ENCODE results near the gene PRR14.
A peak's percentile ranks its signal among the peaks of the same experiment; 100 is the strongest.
"Not testable (repeated sequence)": the region's sequence is repeated elsewhere in the genome, so short reads cannot be mapped to it uniquely, and the experiment has no call there.

PRR14 gene

DNA sequence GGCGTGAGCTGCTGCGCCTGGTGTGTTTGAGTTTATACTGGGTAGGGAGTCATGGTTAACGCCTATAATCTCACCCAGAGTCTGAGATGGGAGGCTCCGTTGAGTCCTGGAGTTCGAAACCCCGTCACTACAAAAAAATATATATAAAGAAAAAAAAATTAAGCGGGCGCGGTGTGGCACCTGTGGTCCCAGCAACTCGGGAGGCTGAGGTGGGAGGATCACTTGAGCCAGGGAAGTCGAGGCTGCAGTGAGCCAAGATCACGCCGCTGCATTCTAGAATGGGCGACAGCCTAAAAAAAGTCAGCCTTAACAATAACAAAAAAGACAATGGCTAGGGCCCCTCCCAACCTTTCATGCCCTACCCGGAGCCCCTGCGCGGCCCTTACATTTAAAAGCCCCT is 17.2 kb upstream of the PRR14 start:
- no peak for DNase-seq

DNA sequence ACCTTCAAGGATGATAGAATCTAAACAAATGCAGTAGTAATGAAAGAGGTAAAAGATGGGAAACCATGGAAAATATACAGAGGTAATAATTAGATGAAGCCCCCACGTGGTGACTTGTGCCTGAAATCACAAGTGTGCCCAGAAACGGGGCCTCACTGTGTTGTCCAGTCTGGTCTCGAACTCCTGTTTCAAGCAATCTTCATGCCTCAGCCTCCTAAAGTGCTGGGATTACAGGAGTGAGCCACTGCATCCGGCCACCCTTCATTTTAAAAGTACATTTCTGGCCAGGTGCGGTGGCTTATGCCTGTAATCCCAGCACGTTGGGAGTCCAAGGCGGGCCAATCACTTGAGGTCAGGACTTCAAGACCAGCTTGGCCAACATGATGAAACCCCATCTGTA is 14.2 kb upstream of the PRR14 start:
- DNase-seq = no peak

DNA sequence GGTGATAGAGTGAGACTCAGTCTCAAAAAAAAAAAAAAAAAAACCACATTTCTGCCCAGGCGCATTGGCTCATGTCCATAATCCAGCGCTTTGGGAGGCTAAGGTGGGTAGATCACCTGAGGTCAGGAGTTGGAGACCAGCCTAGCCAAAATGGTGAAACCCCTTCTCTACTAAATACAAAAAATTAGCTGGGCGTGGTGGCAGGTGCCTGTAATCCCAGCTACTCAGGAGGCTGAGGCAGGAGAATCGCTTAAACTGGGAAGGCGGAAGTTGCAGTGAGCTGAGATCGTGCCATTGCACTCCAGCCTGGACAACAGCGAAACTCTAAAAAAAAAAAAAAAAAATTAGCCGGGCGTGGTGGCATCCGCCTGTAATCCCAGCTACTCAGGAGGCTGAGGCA is 13.6 kb upstream of the PRR14 start:
- not testable (repeated sequence) for DNase-seq

DNA sequence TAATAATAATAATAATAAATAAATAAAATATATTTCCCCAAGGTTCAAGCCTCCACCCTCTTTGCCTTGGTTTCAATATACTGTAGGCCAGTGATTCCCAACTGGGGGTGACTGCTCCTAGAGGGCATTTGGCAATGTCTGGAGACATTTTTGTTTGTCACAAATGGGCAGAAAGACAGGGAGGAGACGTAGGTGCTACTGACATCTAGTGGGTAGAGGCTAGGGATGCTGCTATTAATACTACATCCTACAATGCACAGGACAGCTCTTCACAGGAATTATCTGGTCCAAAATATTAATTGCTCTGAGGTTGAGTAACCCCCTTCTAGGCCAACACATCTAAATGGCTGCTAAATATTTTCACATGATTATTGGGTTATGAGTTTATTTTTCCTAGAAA is 12.8 kb upstream of the PRR14 start:
- no peak for DNase-seq

DNA sequence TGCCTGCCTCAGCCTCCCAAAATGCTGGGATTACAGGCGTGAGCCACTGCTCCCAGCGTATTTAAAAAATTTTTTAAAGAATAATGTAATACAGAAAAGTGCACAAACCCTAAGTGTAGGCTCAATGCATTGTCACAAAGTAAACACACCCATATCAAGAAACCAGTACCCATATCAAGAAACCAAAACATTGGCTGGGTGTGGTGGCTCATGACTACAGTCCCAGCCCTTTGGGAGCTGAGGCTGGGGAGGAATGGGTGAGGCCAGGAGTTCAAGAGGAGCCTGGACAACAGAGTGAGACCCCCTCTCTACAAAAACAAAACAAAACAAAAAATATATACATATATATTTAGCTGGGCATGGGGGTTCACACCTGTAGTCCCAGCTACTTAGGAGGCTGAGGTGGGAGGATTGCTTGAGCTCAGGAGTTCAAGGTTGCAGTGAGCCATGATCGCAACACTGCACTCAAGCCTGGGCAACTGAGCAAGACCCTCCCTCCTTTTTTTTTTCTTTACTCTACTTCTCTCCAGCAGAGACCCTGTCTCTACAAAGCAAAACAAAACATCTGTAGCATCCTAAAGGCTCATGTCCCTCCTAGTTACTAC is 9.3 kb upstream of the PRR14 start:
- no peak for DNase-seq

DNA sequence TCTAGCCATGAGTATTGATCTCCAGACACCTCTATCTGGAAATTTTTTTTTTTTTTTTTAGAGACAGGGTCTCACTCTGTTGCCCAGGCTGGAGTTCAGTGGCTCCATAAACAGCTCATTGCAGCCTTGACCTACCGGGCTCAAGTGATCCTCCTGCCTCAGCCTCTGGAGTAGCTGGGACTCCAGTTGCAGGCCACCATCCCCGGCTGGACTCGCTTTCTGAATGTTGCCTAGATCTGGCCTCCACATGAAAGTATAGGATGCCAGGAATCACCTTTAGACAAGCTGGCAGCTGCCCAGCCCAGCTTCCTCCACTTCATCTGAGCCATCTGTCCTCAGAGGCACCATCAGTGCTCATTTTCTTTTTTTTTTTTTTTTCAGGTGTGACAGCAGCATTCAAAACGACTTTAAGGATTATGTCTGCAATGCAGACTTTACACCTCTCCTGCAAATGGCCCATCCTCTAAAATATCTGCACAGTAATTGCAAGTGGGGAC is 6.4 kb upstream of the PRR14 start:
- DNase-seq = no peak

DNA sequence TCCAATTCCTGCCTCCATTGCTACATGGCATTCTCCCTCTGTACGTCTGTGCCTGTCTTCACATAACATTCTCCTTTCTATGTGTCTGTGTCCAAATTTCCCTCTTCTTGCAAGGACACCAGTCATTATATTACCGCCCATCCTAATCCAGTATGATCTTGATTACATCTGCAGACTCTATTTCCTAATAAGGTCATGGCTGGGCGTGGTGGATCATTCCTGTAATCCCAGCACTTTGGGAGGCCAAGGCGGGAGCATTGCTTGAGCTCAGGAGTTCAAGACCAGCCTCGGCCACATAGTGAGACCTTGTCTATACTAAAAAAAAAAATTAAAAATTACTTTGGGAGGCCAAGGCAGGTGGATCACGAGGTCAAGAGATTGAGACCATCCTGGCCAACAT is 5.0 kb upstream of the PRR14 start:
- no peak for DNase-seq

DNA sequence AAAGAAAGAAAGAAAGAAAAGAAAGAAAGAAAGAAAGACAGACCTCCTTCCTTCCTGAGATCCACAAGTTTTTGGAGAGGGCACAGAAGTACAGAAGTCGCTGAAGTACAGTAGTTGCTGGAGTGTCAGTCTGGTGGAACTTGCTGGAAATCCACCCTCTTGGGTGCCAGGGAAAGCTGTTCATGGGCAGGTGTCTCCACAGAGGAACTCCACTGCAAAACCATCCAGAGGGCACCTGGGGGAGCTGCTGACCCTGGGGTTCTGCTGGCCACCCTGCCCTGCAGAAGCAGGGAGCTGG is 3.5 kb upstream of the PRR14 start:
- DNase-seq = no peak

DNA sequence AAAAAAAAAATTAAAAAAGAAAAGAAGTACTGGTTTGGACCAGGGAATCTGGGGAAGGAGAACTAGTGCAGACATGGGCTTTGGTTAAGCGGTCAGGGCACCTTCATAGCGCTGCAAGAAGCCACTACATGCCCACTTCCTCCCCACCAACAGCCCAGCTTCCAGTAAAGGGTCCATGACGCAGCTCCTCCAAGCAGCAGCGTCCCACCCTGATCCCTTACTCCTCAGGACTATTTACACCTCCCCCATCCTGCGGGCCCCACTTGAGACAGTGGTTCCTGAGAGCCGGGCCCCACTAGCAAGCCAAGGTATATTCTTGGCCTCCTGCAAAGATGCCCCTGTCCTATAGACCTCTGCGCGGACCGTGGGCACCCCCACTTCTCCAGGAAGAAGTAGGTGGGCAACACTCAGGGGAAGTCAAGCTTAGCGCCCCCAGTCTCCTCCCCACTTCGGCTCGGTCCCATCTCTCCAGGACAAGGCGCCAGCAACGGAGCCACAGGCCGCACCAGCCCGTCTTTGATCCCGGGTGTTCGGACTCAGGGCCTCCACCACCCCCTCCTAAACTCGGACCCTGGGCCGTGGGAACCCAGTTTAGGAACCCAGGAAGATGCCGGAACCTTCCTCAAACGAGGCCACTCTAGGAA is 913 bp upstream of the PRR14 start:
- no peak for DNase-seq

DNA sequence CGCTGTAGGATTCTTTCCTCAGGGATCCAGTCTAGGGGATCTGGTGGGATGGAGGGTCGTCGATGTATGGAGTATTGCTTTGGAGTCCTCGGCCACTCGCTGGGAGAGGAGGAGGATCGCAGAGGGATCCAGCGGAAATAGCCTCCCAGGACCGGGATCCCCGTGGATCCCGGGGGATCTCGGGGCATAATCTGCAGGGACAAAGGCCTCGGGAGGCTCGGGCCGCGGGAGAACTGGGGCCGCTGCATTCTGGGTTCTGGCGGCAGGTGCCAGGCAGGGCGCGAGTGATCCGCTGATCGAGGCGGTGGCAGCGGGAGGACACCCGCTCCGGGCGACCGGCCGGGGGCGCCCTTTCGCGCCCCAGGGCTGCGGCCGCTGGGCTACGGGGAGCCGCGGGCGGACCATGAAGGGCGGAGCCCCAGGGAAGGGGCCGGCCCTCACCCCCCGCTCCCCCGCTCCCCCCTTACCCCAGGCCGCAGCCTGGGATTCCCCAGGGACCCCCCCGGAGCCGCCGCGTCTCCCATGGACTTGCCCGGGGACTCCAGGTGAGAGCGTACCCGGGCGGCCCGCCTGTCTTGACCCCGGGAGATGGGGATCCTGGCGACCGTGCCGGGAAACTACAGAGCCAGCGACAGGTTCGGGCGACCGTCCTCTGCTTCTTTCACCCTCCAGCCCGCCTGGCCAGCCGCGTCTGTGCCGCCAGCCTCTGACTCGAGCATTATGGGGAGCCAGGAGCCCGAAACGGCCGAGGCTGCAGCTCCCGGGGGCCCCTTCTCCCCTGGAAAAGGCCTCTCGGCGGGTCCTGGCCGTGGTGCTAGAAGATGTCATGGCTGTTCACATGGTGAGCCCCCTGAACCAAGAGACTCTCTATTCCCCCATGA is 604 bp downstream of the PRR14 start:
- DNase-seq = no peak

DNA sequence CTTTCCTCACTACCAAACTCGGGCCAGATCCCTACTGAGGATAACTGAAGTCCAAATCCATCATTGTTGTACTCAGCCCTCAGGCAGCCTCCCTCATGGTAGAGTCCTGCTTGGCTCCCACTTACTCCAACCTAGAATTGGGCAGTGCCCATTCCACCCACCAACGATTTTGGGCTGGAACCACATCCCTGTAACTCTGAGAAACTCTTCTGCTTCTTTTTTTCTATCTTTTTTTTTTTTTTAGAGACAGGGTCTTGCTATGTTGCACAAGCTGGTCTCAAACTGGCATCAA is 1.2 kb downstream of the PRR14 start:
- no peak for DNase-seq

DNA sequence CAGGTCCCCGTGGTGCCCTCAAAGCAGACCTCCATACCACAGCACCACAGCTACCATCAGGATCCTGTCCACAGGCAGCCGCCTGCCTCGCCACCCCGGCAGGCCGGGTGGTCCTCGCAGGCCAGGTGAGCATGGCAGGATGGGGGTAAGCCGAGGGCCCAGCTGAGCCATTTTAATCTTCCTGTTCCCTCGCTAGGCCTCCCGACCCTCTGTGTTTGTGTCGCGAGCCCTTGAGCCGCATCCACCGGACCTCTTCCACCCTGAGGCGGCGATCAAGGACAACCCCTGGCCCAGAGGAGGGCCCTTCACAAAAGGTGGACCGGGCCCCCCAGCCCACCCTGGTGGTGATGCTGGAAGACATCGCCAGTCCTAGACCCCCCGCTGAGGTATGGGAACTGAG is 2.0 kb downstream of the PRR14 start:
- no peak for DNase-seq

DNA sequence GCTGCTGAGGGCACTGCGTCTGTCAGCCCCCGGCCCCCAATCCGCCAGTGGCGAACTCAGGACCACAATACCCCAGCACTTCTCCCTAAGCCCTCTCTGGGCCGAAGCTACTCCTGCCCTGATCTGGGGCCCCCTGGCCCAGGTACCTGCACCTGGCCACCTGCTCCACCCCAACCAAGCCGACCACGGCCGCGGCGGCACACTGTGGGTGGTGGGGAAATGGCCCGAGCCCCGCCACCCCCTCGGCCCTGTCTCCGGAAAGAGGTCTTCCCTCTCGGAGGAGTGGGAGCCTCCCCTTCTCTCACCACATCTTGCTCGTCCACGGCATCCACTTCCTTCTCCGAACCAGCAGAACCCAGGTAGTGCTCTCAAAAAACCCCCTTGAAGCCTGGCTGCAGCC is 4.1 kb downstream of the PRR14 start:
- DNase-seq = no peak

DNA sequence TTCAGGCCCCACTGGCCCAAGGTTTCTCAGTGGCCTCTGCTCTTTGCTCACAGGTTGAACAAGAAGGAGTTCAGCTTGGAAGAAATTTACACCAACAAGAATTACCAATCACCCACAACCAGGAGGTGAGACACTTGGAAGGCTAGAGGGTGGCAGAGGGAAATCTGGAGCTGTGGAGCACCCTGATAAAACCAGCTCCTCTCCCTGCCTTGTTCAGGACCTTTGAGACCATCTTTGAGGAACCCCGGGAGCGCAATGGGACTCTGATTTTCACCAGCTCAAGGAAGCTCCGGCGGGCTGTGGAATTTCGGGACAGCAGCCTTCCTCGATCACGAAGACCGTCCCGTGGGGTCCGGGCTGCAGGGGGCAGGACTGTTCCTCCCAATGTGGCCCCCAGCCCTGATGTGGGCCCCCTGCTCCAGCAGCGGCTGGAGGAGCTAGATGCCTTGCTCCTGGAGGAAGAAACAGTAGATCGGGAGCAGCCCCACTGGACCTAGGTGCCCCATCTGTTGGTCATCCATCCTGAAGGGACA is 5.1 kb downstream of the PRR14 start:
- DNase-seq = no peak

DNA sequence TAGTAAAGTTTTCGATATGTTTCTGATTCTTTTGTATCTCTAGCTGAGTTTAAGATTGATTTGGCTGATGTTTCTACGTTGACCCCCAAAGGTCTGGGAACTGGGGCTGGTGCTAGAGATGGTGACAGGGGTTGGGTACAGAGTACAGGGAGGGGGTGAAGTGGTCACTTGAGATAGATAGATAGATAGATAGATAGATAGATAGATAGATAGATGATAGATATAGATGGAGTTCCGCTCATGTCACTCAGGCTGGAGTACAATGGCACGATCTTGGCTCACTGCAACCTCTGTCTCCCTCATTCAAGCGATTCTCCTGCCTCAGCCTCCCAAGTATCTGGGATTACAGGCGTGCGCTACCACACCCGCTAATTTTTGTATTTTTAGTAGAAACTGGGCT is 5.6 kb downstream of the PRR14 start:
- no peak for DNase-seq

DNA sequence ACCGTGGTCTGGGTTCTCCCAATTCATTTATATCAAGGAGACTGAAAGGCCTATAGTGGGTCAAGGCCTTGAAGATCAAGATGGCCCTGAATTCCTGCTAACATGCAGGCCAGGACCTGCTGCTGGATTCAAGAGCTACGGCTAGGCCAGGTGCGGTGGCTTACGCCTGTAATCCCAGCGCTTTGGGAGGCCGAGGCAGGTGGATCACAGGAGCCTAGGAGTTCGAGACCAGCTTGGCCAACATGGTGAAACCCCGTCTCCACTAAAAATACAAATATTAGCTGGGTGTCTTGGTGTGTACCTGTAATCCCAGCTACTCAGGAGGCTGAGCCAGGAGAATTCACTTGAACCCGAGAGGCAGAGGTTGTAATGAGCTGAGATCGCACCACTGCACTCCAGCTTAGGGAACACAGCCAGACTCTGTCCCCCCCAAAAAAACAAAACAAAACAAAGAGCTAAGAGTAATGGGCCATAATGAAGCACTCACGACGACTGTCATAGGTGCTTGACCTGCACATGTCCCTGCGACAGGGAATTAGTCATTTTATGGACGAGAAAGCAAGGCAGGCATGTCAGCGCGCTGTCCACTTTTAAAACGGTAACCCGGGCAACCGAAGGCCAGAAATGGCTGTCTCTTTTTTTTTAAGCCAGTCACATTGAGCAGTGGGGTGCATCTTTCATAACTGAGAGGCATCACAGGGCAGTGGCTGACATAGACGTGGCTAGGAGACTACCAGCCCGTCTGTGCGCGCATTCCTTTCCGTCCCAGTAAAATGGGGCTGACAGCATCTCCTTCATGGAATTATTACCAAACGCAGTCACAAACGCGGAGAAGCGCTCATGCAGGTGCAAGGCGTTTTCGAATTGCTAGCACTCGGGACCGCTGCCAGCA is 6.5 kb downstream of the PRR14 start:
- peak; percentile 82 for DNase-seq

DNA sequence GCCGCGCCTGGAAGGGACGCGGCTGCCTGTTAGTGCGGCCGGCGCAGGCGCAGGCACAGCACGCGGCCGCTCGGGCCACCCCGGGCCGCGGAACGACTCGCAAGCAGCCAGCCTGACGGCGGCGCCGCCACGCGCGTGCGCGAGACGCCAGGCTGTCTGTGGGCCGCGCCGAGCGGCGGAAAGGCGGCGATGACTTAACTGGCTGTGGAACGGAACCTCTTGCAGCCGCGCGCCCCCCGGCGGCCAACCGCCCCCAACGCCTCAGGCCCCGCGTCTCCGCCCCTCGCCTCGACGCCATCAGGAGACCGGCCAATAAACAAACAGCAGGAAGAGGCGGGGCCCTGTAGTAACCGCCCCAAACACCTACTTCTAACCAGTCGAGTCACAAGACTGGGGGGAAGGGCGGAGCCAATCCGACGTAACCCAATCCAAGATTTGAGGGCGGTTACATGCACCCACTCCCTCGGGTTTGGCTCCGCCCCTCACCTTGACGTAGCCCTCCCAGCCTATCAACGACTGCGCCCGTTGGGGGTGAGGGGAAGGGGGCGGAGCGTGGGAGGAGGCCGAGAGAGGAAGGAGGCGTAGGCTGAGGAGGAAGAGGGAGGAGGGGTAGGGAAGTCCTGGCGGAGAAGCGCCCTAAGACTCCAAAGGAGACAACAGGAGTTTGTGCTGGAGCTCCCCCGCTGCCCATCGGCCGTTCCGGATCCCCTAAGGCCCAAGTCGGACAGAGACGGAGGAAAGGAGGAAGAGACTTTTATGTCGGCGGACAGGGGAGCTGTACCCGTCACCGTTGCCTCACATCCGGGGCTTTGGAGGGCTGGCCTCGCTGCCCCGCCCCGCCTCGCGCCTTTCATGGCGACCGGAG is 7.3 kb downstream of the PRR14 start, which contains the start of gene FBRS:
FBRS (plus strand) TSS at position 566 of the 865 bp plus-strand sequence. CDS start 1,088 bp downstream, outside the sequence.
- DNase-seq = peak; percentile 98

DNA sequence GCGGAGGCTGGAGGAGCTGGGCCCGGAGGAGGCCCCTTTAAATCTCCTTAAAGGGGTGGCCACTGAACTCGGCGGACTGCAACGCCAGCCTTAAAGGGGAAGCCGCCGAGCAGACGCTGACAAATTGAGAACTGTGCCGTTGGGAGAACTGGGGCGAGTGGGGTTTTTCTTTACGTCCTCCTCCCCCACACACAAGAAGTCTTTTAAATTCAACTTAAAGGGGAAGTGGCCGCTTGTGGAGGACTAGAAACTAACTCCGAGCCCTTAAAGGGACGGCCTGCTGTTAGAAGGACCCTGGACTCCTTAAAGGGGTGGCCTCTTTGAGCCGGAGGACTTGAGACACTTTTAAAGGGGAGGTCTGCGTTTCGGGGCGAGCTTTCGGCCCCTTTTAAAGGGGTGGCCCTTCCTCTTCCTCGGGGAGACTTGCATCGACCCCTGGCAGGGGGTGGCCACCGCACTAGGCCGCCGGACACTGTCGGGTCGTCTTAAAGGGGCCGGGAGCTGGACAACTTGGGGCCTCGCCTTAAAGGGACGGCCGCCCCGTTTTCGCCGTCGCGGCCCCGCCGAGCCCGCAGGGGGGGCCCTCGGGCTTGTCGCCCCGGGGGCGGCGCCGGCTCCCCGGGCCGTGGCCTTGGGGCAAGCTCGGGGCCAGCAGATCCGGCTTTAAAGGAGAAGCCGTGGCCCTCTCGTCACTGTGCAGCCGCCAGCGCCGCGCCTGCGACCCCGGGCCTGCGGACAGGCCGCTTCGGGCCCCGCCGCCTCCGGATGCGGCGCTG is 8.2 kb downstream of the PRR14 start:
- DNase-seq = peak; percentile 92

DNA sequence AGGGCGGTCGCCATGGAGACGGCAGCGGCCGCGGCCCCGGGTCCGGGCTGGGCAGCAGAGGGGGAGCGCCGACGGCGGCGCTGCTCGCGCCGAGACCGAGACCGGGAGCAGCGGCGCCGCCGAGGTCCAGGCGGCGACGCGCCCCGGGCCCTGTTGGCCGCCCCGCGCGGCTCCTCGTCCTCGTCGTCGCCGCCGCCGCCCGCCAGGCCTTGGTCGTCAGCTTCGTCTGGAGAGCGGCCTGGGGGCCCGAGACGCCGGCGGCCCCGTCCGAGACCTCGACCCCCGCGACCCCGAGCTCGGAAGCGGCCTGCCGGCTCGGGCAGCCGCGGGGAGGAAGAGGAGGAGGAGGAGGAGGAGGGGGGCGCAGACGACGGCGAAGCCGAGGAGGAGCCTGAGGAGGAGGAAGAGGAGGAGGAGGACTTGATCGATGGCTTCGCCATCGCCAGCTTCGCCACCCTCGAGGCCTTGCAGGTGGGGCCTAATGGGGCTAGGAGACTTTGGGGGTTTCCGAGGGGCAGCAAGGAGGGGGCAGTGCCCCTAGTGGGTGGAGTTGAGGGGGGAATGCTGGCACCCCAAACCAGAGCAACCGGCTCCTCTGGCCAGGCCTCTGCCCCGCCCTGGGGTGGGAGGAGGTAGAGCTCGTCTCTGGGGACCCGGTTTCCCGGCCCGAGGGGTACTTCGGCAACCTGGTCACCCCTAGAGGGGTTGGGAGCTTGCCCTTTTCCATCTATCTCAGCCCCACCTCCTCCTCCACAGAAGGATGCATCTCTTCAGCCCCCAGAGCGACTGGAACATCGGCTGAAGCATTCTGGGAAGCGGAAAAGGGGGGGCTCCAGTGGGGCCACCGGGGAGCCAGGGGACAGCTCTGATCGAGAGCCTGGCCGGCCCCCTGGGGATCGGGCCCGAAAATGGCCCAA is 9.0 kb downstream of the PRR14 start:
- no peak for DNase-seq

Measured in NCI-H2029 treated with DMSO at 0.1 percent for 48 hours (cell line).